ENCODE data around the gene DLL3.

The DLL3 gene

DNA sequence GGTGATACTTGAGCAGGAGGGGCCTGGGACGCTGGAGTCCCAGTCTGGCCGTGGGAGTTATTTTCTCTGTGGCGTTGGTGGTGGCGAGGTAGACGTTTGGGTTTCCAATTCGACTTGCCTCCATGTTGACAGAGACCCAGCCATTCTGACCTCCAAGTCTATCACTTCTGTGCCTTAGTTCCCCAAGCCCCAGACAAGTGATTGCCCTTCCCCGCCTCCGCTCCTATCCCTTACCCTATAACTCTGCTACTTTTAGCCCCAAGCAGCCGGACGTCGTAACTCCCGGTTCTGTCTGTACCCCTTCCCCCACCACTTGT lies 17.6 kb upstream of the DLL3 start (continued):
- TF ChIP-seq ZNF366 (tag by site-specific recombination; conservative IDR thresholded peaks at IDR 0.05) (no peak), FEZF1 (tag by site-specific recombination; IDR thresholded peaks at IDR 0.05) (no peak), ZNF639 (tag by site-specific recombination; IDR thresholded peaks at IDR 0.05) (no peak), PATZ1 (tag by site-specific recombination; IDR thresholded peaks at IDR 0.05) (no peak), ZNF248 (tag by site-specific recombination; IDR thresholded peaks at IDR 0.05) (0 out of 2 replicates have a peak, but pooled peaks have one; percentile 22), ZNF302 (tag by site-specific recombination; IDR thresholded peaks at IDR 0.05; ENCODE audit: low read depth) (no peak), ZNF184 (tag by site-specific recombination; IDR thresholded peaks at IDR 0.05) (no peak), TSHZ1 (tag by site-specific recombination; IDR thresholded peaks at IDR 0.05; ENCODE audit: borderline replicate concordance) (no peak), ZFP69B (tag by site-specific recombination; IDR thresholded peaks at IDR 0.05) (no peak), ZNF280C (tag by site-specific recombination; IDR thresholded peaks at IDR 0.05) (peak; percentile 83; the same call in 1 of the 2 replicates), ZNF416 (tag by site-specific recombination; IDR thresholded peaks at IDR 0.05) (no peak), ZNF449 (tag by site-specific recombination; IDR thresholded peaks at IDR 0.05) (no peak), ZNF624 (tag by site-specific recombination; IDR thresholded peaks at IDR 0.05) (no peak)
- TF ChIP-seq, protein P1, sequence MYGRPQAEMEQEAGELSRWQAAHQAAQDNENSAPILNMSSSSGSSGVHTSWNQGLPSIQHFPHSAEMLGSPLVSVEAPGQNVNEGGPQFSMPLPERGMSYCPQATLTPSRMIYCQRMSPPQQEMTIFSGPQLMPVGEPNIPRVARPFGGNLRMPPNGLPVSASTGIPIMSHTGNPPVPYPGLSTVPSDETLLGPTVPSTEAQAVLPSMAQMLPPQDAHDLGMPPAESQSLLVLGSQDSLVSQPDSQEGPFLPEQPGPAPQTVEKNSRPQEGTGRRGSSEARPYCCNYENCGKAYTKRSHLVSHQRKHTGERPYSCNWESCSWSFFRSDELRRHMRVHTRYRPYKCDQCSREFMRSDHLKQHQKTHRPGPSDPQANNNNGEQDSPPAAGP (tag by site-specific recombination; IDR thresholded peaks at IDR 0.05): no peak
- TF ChIP-seq, protein P2, sequence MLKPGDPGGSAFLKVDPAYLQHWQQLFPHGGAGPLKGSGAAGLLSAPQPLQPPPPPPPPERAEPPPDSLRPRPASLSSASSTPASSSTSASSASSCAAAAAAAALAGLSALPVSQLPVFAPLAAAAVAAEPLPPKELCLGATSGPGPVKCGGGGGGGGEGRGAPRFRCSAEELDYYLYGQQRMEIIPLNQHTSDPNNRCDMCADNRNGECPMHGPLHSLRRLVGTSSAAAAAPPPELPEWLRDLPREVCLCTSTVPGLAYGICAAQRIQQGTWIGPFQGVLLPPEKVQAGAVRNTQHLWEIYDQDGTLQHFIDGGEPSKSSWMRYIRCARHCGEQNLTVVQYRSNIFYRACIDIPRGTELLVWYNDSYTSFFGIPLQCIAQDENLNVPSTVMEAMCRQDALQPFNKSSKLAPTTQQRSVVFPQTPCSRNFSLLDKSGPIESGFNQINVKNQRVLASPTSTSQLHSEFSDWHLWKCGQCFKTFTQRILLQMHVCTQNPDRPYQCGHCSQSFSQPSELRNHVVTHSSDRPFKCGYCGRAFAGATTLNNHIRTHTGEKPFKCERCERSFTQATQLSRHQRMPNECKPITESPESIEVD (tag by site-specific recombination; IDR thresholded peaks at IDR 0.05): no peak
